ENCODE results near the gene NID2.

The NID2 gene

DNA sequence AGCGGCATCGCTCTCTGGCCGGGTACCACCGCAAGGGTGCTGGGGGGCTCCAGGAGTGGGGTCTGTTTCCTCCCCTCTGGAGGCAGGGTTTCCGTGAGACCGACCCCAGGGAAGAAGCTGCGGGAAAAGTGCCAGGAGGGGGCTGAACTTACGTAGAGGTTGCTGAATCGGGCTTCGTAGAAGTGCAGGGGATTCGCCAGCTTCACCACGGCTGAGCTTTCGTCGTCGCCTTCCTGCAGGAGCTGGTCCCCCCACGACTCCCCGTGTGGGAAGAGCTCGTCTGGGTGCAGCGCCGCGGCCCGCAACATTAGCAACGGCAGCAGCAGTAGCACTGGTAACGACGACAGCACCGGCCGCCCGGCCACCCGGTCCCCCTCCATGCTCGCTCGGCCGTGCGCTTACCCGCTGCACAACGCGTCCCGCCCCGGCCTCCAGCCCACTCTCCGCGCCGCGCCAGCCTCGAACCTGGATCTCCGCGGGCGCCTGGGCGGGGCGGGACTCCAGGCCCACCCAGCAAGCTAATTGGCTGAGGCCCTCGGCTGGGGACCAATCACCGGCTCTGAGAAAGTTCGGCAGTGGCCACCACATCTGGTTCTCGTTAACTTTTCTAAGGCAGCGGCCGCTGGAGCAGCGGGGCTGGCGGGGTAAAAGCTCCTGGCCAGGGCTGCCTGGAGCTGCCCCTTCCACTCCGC lies at the start of gene NID2:
Gene NID2, minus strand, starts transcription at position 445 of the 692 bp plus-strand sequence. Its CDS starts 65 bp downstream, at position 380.
- in situ Hi-C loops (cut with MboI; ENCODE audit: low sequenced_read_pairs): no loop called here

DNA sequence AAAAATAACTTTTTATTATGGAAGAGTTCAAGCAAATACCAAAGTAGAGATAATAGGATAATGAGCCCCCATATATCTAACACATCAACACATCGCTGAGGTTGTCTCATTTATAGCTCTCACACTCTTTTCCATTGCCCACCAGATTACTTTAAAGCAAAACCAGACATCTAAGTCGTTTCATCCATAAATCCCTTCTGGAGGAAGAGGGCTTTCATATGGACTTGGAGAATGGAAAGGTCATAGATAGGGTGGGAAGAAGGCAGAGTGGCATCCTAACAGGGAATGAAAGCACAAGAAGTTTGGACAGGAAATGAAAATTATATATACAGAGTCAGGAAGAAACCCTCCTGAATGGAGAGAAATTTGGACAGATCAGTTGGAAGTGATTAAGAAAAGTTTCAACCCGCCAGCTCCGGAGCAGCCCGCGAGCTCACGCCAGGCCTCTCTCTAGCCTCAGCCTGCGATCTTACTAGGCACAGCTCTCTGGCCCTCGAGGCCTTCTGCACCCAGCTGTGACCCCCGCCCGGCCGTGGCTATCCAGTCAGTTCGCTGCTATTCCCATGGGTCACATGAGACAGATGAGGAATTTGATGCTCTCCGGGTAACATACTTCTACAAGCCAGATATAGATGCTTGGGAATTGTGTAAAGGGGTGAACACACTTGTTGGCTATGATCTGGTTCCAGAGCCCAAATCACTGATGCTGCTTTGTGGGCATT lies 48.4 kb upstream of the NID2 start:
- in situ Hi-C loops (cut with MboI; ENCODE audit: low sequenced_read_pairs): no loop called here

- in situ Hi-C loops (cut with MboI; ENCODE audit: low sequenced_read_pairs): no loop called here
Observed at GRCh38 chr14:52115286-52115685, 46.4 kb upstream of the NID2 start.

GRCh38 chr14:52112336-52113018 lies 43.6 kb upstream of the NID2 start:
- in situ Hi-C loops (cut with MboI; ENCODE audit: low sequenced_read_pairs): no loop called here

- in situ Hi-C loops (cut with MboI; ENCODE audit: low sequenced_read_pairs): no loop called here
Observed at GRCh38 chr14:52111583-52111982, 42.7 kb upstream of the NID2 start.

GRCh38 chr14:52110441-52111086 lies 41.7 kb upstream of the NID2 start:
- in situ Hi-C loops (cut with MboI; ENCODE audit: low sequenced_read_pairs): no loop called here

GRCh38 chr14:52108823-52109222 lies 40.0 kb upstream of the NID2 start:
- in situ Hi-C loops (cut with MboI; ENCODE audit: low sequenced_read_pairs): no loop called here

DNA sequence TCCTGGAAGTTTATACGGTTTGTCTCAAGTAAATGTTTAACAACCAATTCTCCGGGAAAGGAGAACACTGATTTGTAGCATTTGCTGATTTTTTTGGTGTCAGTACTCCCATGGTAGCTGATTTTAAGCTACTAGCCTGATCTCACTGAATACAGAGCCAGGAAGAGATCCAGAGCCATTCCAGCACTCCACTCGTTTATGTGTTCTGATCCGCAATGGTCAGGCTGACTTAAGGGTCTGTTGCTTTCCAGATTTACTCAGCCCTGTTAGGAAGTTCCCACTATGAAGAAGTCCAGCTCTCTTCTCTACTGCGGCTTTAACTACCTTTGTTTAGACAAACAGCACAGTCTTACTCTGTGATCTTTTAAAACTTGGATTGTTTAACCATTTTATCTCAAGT lies 38.0 kb upstream of the NID2 start:
- in situ Hi-C loops (cut with MboI; ENCODE audit: low sequenced_read_pairs): no loop called here

DNA sequence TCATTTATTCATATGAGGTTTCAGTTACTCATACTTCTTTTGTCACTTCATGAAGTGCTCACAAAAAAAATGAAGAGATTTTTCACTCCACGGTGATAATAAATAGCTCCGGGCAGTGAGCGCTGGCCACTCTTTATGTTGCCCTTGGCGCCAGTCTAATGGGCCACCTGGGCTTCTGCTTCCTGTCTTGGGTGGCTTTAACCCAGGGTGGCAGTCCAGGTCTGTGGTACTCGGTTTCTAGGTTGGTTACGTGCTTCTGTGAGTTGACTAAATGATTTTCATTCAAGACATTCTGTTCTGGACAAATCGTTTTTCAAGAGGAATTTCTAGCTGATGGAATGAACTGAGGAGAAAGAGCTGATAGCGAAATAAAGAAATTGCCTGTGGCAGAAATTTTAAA lies 34.6 kb upstream of the NID2 start:
- in situ Hi-C loops (cut with MboI; ENCODE audit: low sequenced_read_pairs): no loop called here

- in situ Hi-C loops (cut with MboI; ENCODE audit: low sequenced_read_pairs): no loop called here
Observed at GRCh38 chr14:52095794-52096193, 26.9 kb upstream of the NID2 start.

GRCh38 chr14:52095336-52095735 lies 26.5 kb upstream of the NID2 start:
- in situ Hi-C loops (cut with MboI; ENCODE audit: low sequenced_read_pairs): no loop called here

GRCh38 chr14:52094546-52095271 lies 25.9 kb upstream of the NID2 start:
- in situ Hi-C loops (cut with MboI; ENCODE audit: low sequenced_read_pairs): no loop called here

- in situ Hi-C loops (cut with MboI; ENCODE audit: low sequenced_read_pairs): no loop called here
Observed at GRCh38 chr14:52091928-52092327, 23.1 kb upstream of the NID2 start.

DNA sequence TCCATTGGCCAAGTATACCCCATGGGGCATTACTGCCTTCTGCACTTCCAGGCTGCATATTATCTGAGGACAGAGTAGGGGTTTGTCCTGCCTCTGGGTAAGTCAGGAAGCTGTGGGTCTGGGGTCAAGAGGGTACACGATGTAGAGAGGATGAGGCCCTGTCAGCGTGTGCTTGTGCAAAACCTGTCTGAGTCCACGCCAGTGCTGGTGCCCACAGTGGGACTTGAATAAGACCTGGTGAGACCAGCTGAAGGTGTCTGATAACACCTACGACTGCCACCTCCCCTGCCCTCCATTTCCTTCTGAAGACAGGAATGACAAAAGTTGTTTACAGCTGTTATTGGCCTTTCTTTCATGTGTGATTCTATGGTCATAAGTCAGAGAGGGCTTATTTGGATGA lies 22.1 kb upstream of the NID2 start:
- in situ Hi-C loops (cut with MboI; ENCODE audit: low sequenced_read_pairs): no loop called here

DNA sequence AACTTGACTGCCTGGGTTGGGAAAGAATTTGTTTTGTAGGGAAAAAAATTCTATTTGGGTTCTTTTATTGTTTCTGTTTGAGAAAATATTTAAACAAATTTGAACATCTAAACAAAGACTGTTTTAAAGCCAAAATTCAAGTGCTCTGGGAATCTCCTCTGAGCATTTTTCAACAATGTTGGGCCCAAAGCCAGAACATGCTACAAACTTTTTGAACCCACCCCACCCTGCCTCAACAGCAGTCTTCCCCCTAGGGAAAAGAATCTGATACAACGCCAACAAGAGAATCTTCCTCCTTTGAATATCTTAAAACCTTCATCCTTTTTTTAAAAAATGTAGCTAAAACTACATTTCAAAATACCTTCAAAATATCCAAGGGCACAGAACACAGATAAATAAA lies 20.4 kb upstream of the NID2 start:
- in situ Hi-C loops (cut with MboI; ENCODE audit: low sequenced_read_pairs): no loop called here

GRCh38 chr14:52086711-52087110 lies 17.9 kb upstream of the NID2 start:
- in situ Hi-C loops (cut with MboI; ENCODE audit: low sequenced_read_pairs): no loop called here

DNA sequence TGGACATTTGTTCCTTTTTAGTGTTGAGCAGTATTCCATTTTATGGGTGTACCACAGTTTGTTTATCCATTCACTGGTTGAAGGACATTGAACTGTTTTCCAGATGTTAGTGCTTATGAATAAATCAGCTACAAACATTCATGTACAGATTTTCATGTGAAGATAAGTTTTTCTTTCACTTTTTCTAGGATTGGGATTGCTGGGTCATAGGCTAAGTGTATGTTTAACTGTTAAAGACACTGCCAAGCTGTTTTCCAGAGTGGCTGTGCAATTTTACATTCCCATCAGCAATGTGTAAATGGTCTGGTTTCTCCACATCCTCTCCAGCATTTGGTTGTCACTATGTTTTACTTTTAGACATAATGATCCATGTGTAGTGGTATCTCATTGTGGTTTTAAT lies 14.0 kb upstream of the NID2 start:
- in situ Hi-C loops (cut with MboI; ENCODE audit: low sequenced_read_pairs): no loop called here

DNA sequence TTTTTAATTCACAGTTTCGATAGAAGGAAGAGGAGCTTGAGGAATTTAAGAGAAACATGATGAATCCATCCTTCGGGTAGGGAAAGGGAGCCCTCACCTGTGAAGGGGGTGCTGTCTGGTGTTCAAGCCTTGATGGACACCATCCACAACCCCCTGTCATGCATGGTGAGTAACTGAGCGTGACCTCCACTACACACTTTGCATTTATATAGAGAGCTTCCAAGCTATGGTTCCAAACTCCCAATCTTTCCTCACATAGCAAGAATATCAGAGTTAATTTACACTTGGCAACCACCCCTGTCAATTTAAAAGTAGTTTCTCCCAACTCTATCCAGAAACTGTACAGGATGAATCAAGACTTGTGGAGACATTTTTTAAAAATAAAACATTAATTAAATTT lies 13.1 kb upstream of the NID2 start:
- in situ Hi-C loops (cut with MboI; ENCODE audit: low sequenced_read_pairs): no loop called here

- in situ Hi-C loops (cut with MboI; ENCODE audit: low sequenced_read_pairs): no loop called here
Observed at GRCh38 chr14:52080808-52081755, 12.2 kb upstream of the NID2 start.
